ENCODE results near the gene TGFBR2.

TGFBR2 gene

DNA sequence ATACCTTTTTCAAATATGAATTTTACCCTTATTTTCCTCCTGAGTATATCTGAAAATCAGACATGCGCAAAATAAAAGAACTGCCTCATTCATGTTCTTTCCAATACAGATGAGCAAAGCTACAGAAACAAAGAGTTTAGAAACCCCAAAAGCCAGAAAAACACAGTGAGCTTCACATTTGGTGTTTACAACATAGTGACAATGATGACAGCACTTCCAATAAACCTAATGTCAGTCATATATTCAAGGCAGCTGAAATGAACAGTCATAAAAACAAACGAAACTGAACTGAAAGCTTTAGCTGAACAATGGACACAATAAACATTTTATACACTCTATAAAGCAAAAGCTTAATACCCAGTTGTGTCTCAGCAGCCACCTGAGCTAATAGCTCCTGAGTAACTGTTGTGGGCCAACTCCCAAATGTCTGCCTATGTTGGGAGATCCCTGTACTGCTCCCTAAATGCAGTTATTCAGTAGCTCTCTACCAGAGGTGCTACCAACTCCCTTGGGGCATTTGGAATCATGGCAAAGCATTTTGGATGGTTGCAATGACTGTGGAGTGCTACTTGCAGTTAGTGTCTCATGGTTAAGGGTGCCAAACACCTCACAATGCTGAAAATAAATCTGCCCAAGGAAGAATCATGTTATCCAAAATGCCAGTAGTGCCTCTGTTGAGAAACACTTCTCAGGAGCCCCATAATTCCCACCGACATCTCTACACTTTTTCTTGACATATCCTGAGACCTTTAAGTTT, 131.5 kb downstream of the TGFBR2 start:
- TF ChIP-seq GATA2 (IDR thresholded peaks at IDR 0.05; ENCODE audit: low read depth, low read length) (no peak), GATA3 (IDR thresholded peaks at IDR 0.05; ENCODE audit: low read depth, low read length) (no peak)

DNA sequence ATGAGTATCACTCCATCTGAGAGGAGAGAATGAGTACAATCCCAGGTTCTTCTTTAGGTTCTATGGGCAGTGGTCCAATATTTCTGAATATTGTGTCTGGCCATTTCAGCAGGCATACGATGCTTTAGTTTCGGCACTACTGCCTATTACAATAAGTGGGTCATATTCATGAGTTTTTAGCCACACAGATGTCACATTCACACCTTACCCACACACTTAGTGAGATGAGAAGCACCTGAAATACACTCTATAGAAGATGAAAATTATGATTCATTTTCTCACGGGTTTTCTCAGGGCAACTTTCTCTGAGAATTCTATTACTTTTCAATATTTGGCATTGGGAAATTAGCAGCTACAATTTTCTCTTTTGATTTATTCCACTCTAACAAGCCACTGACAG, 132.2 kb downstream of the TGFBR2 start:
- no peak for TF ChIP-seq GATA3 (IDR thresholded peaks at IDR 0.05; ENCODE audit: low read depth, low read length)
- TF ChIP-seq GATA2 (IDR thresholded peaks at IDR 0.05; ENCODE audit: low read depth, low read length): no peak

DNA sequence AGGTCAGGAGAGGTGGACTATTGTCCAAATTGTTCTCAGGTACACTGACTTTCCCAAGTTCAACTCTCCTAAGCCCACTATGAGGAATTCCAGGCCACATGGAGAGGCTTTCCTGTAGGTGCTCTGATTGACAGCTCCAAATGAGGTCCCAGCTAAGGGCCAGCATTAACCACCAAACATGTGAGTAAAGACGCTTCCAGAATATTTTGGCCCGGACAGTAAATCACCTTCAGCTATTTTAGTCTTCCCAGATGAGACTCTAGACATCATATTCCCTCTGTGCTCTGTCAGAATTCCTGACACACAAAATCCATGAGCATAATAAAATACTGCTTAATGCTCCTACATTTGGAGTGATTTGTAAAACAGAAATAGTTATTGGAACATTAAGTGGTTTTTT, 135.5 kb downstream of the TGFBR2 start:
- no peak for TF ChIP-seq GATA3 (IDR thresholded peaks at IDR 0.05; ENCODE audit: low read depth, low read length)
- no peak for TF ChIP-seq GATA2 (IDR thresholded peaks at IDR 0.05; ENCODE audit: low read depth, low read length)

DNA sequence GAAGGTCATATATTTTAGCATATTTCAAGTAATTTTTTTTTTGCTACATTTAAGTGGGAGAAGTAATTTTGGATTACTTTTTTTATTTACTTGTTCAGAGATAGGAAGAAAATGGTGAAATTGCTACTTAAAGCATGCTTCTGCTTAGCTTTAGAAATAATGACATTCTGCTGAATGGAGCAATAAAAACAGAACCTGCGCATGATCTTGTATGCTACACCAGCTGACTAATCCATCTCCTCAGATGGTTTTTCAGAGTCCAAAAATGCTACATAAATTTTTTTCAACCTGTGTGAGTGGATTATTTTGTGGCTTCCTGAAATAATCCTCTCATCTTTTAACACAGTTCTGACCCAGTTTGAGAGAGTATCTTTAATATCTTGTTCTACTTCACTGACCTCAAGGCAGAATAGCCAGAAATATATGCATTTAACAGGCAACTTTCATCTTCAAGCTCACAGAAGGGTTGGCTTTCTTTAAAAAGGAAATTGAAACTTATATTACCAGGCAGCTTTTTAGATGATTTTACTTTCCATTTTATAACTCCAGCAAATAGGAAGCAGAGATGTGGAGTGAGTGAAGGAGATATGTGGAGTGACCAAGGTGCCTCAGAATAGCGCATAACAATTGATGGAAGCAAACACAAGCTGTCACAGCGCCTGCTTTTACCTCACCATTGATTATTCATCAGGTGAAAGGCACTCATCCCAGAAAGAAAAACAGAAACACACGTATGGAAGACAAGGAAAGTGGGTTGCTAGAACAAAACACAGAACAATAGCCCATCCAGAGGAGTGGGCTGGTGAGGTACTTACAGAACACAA, 136.6 kb downstream of the TGFBR2 start:
- no peak for TF ChIP-seq GATA3 (IDR thresholded peaks at IDR 0.05; ENCODE audit: low read depth, low read length)
- TF ChIP-seq GATA2 (IDR thresholded peaks at IDR 0.05; ENCODE audit: low read depth, low read length): no peak
